Fibroblast of lung (primary cell): ENCODE measurements around the gene MYBPH. TPM values are rescaled to one million over a fixed set of nuclear protein-coding genes. Genes with fewer than 3 reads are reported as not detected.

Experiments used
- DNase-seq, 2 donors: peaks; one replicate each; pipeline versions ENCODE4 v3.0.0 to v3.0.0-alpha.2; 2010; ENCODE audit warnings: low read depth in 2 of 2
- H2AFZ ChIP-seq: 2 replicates; pipeline ENCODE4 v1.5.1; 2012; ENCODE audit warnings: low read length, control low read depth, inconsistent platforms
- H3K27ac ChIP-seq: 2 replicates; pipeline ENCODE4 v1.5.1; 2011; ENCODE audit warnings: low read length, control low read depth; ENCODE audit not compliant: insufficient read depth
- H3K27me3 ChIP-seq: 2 replicates; pipeline ENCODE4 v1.5.1; 2011; ENCODE audit warnings: mild to moderate bottlenecking, low read length; ENCODE audit not compliant: control insufficient read depth, insufficient read depth
- H3K36me3 ChIP-seq: 2 replicates; pipeline ENCODE4 v1.5.1; 2011; ENCODE audit warnings: low read length; ENCODE audit not compliant: control insufficient read depth, insufficient read depth
- H3K4me1 ChIP-seq: 2 replicates; pipeline ENCODE4 v1.5.1; 2011; ENCODE audit warnings: low read length; ENCODE audit not compliant: control insufficient read depth, insufficient read depth; ENCODE audit errors: extremely low read depth
- H3K4me2 ChIP-seq: 2 replicates; pipeline ENCODE4 v1.5.1; 2011; ENCODE audit warnings: low read length, control low read depth; ENCODE audit not compliant: insufficient read depth; ENCODE audit errors: extremely low read depth
- H3K4me3 ChIP-seq, 4 experiments: fragments of 200-600 bp in 1 of 4; sonication (generic) in 1 of 4; replicated peaks in 1 of 4; 2 replicates each; pipeline ENCODE4 v1.5.1; 2011 to 2016; ENCODE audit warnings: low read length in 4 of 4, low read depth in 3 of 4, mild to moderate bottlenecking in 3 of 4, control low read depth in 2 of 4, inconsistent platforms in 1 of 4, mixed read lengths in 1 of 4; ENCODE audit not compliant: insufficient read depth in 1 of 4; ENCODE audit errors: control extremely low read depth in 1 of 4
- H3K79me2 ChIP-seq: 2 replicates; pipeline ENCODE4 v1.5.1; 2012; ENCODE audit warnings: mild to moderate bottlenecking, low read length, inconsistent platforms; ENCODE audit not compliant: control insufficient read depth, insufficient read depth
- H3K9ac ChIP-seq: 2 replicates; pipeline ENCODE4 v1.5.1; 2011; ENCODE audit warnings: mild to moderate bottlenecking, low read length, control low read depth; ENCODE audit not compliant: insufficient read depth
- H3K9me3 ChIP-seq: 2 replicates; pipeline ENCODE4 v1.5.1; 2012; ENCODE audit warnings: low read depth, low read length; ENCODE audit not compliant: control insufficient read depth, insufficient read depth
- H4K20me1 ChIP-seq: 2 replicates; pipeline ENCODE4 v1.5.1; 2011; ENCODE audit warnings: low read length; ENCODE audit not compliant: control insufficient read depth, insufficient read depth; ENCODE audit errors: extremely low read depth
- EZH2 ChIP-seq: IDR thresholded peaks from 2 replicates; pipeline ENCODE4 v1.5.1; 2012; ENCODE audit warnings: low read length, control low read depth, mild to moderate bottlenecking; ENCODE audit errors: missing control alignments
- polyA plus RNA-seq, 2 donors: library from polyadenylated mRNA; depleted of rRNA in 1 of 2; stranded (reverse) in 1 of 2; unstranded in 1 of 2; fragments of >200 nt; gene quantifications; 2 replicates each; pipeline ENCODE4 v1.2.1, GENCODE V29; 2011 to 2012; ENCODE audit warnings: missing spikeins in 1 of 2
- total RNA-seq: library from RNA; depleted of rRNA; stranded (reverse); fragments of >200 nt; gene quantifications from 2 replicates; pipeline ENCODE4 v1.2.1, GENCODE V29; 2014
- TF ChIP-seq, protein P1 (sequence below), 2 donors: IDR thresholded peaks in 1 of 2; conservative IDR thresholded peaks in 1 of 2; 1 replicate in 1 of 2; 2 replicates in 1 of 2; pipeline ENCODE4 v1.5.1; 2011 to 2012; ENCODE audit warnings: low read length in 2 of 2, control low read depth in 1 of 2, inconsistent platforms in 1 of 2, low read depth in 1 of 2, mild to moderate bottlenecking in 1 of 2

MYBPH gene
- total and polyA plus RNA-seq, 2 donors (not counting 1 experiment from before 2014, with no cell fraction given) = 0.17 to 5.5 TPM

DNA sequence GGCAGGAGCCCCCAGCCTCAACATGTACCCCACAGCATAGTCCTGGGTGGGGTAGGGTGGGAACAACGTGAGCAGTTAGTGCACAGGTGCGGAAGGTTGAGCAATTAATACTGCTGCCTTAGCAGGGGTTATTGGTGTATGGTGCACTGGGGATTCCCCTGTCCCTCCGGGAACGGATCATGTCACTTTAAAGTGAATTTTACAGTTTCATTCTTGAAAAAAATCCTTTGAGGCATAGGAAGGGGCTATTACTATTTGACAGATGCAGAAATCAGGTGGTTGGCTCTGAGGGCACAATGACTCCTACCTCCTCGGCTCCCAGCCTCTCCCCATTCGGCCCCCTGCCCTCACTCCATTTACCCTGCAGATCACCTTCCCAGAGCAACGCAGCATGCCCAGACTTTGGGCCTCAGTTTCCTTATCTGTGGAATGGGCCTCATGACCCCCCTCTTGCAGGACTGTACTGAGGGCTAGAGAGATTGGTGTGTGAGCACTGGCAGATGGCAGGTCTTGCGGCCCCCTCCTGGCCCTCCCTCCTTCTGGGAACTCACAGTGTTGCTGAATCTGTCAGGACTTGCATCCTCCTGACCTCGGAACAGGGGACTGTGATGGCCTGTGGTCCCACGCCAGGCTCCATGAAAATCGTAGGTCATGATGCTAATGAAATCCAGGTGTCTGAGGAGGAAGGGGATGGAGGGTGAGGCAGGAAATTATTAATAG is 5.1 kb upstream of the MYBPH start:
- Histone ChIP-seq H3K4me3 (no peak overlapping the region), H3K36me3 (no peaks in the 10 kb centered on the region), H3K9ac (no peak overlapping the region), H3K4me1 (peaks cover 22% of the 10 kb centered on the region), H4K20me1 (no peaks in the 10 kb centered on the region), H3K9me3 (no peaks in the 10 kb centered on the region), H3K27ac (no peak overlapping the region), H2AFZ (no peak overlapping the region), H3K79me2 (no peaks in the 10 kb centered on the region), H3K4me2 (no peak overlapping the region), H3K27me3 (no peaks in the 10 kb centered on the region)
- no peak for DNase-seq
- TF ChIP-seq, protein P1, sequence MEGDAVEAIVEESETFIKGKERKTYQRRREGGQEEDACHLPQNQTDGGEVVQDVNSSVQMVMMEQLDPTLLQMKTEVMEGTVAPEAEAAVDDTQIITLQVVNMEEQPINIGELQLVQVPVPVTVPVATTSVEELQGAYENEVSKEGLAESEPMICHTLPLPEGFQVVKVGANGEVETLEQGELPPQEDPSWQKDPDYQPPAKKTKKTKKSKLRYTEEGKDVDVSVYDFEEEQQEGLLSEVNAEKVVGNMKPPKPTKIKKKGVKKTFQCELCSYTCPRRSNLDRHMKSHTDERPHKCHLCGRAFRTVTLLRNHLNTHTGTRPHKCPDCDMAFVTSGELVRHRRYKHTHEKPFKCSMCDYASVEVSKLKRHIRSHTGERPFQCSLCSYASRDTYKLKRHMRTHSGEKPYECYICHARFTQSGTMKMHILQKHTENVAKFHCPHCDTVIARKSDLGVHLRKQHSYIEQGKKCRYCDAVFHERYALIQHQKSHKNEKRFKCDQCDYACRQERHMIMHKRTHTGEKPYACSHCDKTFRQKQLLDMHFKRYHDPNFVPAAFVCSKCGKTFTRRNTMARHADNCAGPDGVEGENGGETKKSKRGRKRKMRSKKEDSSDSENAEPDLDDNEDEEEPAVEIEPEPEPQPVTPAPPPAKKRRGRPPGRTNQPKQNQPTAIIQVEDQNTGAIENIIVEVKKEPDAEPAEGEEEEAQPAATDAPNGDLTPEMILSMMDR (conservative IDR thresholded peaks at IDR 0.05 in 1 of 2, IDR thresholded peaks at IDR 0.05 in 1 of 2; ENCODE audit: low read depth in 1 of 2, low read length in 2 of 2) = no peak
- no peak for TF ChIP-seq EZH2

DNA sequence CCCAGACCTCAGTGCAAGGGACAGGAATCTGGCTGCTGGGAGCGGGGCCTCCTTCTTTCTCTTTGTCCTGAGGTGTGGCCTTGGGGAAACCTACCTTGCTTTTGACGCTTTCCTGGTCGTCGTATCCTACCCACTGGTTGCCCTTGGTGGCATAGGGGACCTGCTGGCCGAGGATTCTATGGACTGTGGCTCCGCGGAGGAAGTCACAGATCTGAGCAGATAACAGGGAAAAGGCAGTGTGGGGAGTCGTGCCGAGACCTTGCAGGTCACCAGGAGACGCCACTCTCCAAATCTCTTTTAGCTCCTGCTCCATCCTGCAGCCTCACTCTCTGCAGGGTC is 4.0 kb upstream of the MYBPH start:
- Histone ChIP-seq H4K20me1 (no peaks in the 10 kb centered on the region), H3K4me2 (no peak overlapping the region), H3K9ac (no peak overlapping the region), H3K27me3 (no peaks in the 10 kb centered on the region), H3K36me3 (no peaks in the 10 kb centered on the region), H3K4me3 (no peak overlapping the region), H3K4me1 (peaks cover 25% of the 10 kb centered on the region), H3K79me2 (no peaks in the 10 kb centered on the region), H3K27ac (no peak overlapping the region), H3K9me3 (no peaks in the 10 kb centered on the region), H2AFZ (no peak overlapping the region)
- DNase-seq = no peak
- no peak for TF ChIP-seq EZH2
- TF ChIP-seq, protein P1 (conservative IDR thresholded peaks at IDR 0.05 in 1 of 2, IDR thresholded peaks at IDR 0.05 in 1 of 2; ENCODE audit: low read depth in 1 of 2, low read length in 2 of 2) = no peak

DNA sequence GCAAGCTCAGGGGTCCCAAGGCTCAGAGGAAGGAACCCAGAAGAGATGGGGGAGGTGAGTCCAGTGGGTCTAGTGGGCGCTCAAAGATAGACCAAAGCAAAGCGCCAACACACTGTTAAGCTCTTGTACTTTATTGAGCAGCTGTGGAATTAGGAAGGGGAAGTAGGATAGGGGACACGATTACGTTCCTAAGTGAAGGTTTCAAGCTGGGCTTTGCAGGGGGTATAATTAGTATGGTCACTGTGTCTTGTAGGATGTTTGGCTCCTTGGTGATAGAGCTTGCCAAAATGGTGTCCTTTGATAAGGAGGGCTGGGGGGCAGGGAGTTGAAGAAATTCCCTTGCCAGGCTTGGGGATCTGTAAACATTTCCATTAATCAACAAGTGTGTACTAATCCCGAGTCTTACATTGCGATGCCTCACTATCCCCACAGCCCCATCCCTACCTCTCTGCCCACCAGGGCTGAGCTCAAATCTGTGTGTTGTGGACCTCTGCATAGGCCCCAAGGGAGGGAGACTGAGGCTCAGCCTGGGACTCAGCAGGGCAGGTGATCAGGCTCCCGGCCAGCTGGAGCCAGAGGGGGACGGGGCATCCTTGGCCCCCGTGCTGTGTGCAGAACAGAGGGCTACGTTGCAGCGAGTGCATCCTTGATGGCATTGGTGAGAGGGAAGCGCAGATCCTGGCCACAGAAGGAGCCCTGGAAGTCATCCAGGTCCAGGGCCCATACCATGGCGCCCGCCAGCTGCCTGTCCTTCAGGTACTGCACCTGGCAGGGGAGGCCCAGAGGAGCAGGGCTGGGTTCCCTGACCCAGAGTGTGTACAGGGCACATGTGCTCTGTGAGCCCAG is 3.4 kb upstream of the MYBPH start:
- Histone ChIP-seq H3K4me3 (no peak overlapping the region), H3K9ac (no peak overlapping the region)

More for the DNA sequence above, 3.4 kb upstream of the MYBPH start:
- DNase-seq = no peak
- no peaks in the 10 kb centered on the region for H4K20me1 ChIP-seq
- no peaks in the 10 kb centered on the region for H3K9me3 ChIP-seq
- H3K27ac ChIP-seq = no peak overlapping the region
- no peak overlapping the region for H2AFZ ChIP-seq
- H3K4me1 ChIP-seq = peaks cover 25% of the 10 kb centered on the region
- no peaks in the 10 kb centered on the region for H3K27me3 ChIP-seq
- no peaks in the 10 kb centered on the region for H3K79me2 ChIP-seq
- no peak overlapping the region for H3K4me2 ChIP-seq
- TF ChIP-seq, protein P1 (conservative IDR thresholded peaks at IDR 0.05 in 1 of 2, IDR thresholded peaks at IDR 0.05 in 1 of 2; ENCODE audit: low read depth in 1 of 2, low read length in 2 of 2) = no peak
- TF ChIP-seq EZH2 = no peak
- H3K36me3 ChIP-seq = no peaks in the 10 kb centered on the region
